HG02852 (cell line): ENCODE results near the gene TRERF1.
A peak's percentile ranks its signal among the peaks of the same experiment; 100 is the strongest.
"Not testable (repeated sequence)": the region's sequence is repeated elsewhere in the genome, so short reads cannot be mapped to it uniquely, and the experiment has no call there.

Experiments
- ATAC-seq: cut with Tn5 transposase; IDR thresholded peaks from one replicate; pipeline ENCODE4 v1.9.1; 2021; ENCODE audit warnings: mild to moderate bottlenecking, moderate library complexity; ENCODE audit not compliant: unreplicated experiment

TRERF1 gene

DNA sequence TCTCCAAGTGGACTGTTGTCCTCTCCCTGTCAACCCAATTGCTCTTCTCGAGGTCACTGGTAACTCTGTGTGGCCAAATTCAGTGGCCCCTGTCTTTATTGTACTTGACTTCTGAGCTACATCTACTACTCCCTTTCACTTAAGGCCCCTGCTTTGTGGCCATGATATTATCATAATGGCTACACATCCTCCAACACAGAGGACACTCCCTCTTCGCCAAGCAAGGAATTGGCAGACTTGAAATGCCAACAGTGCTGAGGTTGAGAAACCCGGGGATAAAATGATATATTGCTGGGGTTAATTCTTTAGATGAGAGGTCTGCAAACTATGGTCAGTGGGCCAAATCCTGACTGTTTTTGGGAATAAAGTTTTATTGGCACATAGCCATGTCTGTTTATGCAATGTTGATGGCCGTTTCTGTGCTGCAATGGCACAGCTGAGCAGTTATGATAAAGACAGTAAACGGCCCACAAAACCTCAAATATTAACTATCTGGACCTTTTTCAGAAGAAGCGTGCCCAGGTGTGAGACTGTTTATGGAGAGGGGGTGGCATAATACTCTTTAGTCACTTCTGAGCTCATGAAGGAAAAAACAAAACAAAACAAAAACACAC is 222.1 kb downstream of the TRERF1 start:
- ATAC-seq, result no peak

DNA sequence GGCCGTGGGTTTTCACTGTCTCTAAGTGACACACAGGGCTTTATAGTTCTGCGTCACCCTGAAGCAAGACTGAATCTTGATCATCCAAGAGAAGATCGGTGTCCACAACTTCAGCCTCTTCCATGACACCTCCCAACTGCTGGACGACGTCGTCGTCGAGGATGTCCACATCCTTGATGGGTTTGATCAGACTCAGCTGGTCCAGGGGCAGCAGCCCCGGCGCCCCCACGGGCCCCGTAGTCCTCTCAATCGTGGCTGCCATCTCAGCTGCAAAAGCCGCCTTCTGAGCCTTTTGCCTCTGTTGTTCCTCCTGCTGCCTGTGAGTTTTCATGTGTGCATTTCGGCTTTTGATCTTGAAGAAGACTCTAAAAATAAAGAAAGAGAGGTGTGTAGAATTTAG is 223.4 kb downstream of the TRERF1 start:
- no peak for ATAC-seq

DNA sequence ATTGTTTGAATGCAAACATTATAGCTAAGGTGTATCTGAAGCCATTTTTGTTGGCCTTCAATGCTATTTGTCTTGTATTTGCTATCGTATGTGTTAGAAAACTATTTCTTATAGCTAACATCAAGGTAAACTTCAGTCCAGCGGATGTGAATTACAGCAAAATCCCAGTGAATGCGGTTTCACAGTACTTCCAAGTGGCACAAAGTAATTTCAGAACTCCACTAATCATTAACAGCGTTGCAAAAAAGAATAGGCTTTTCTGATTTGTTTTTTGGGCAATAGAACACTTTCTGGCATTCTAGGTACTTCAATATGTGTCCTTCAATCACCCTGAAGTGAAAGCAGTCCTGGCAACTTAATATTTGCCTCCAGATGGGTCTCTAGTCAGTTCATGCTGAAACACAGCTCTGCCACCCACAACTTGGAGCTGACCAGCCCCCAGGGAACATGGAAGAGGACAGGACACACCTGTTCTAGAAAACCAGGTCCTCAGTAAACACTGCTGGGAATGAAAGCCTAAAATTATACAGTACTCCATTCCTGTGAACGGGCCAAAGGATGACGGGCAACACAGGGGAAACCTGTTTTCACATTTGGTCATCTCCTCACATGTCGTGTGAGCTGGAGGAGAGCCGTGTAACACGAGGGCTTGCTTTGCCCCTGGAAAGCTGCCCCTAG is 224.4 kb downstream of the TRERF1 start:
- ATAC-seq, result no peak

DNA sequence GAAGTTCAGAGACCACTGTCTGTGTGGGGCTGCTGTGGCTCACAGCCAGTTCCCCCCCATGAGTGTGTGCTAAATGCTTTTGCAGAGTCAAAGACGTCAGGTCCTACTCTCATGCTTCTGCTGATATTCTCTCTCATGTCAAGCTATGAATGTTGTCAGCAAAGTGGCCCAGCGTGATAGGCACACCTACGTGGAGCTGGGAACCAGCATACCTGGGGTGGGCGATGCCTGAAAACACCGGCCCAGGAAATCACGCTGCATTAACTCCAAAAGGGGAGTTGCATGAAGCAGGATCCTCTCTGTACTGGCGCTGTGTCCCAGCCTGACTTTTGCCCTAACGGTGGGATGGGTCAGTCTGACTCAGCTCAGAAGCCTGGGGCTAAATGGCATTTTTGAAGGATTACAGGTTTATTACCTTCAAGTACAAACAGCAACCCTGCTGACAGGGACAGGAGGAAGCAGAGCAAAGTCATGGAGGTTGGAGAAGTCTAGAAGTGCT is 225.0 kb downstream of the TRERF1 start:
- ATAC-seq, result no peak

DNA sequence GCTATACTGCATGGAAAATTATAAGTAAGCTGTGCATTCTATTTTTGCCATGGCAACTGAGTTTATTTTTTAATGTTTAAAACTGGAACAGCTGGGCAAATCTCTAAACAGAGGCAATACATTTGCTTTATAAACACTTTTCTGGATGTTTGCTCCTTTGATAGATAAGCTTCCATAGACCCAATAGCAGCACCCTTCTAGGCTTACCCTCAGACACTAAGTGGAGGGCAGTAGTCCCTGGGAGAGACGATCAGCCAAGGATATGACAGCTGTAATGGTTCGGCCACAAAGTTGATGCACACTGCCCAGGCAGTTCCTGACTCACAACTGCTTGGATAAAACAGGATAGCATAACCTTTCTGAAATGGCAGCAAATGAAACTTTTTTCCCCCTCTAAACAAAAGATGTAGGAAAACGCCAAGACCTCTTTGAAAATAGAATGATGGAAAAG is 225.5 kb downstream of the TRERF1 start:
- ATAC-seq, result no peak

DNA sequence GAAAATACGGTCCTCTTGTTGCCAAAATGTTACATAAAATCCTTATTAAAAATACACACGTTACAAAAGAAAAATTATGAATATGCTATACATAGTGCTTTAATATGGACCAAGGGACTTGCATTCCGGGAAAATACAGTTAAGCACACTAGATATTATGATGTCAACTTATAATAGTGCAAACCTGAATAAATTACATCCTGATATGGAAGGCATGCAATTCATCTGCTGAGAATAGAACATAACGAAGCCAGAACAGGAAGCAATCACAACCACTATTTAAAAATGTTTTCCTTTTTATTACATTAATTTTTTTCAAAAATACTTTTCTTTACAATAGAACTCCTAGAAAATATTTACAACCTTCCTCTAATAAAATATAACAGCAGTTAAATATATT is 226.3 kb downstream of the TRERF1 start:
- ATAC-seq, result no peak

DNA sequence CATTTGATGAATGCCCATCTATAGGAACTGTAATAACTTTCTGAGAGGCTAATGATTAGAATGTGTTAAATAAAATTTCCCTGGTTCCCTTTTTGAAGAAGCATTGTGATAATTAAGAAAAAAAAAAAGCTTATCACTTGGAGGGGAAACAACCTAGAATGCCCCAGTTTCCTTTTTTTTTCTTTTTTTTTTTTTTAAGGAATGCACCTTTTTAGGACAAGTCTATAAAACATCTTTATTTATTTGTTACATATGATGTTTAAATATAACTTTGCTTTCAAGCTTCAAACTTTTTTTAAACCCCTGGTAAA is 226.7 kb downstream of the TRERF1 start:
- no peak for ATAC-seq

DNA sequence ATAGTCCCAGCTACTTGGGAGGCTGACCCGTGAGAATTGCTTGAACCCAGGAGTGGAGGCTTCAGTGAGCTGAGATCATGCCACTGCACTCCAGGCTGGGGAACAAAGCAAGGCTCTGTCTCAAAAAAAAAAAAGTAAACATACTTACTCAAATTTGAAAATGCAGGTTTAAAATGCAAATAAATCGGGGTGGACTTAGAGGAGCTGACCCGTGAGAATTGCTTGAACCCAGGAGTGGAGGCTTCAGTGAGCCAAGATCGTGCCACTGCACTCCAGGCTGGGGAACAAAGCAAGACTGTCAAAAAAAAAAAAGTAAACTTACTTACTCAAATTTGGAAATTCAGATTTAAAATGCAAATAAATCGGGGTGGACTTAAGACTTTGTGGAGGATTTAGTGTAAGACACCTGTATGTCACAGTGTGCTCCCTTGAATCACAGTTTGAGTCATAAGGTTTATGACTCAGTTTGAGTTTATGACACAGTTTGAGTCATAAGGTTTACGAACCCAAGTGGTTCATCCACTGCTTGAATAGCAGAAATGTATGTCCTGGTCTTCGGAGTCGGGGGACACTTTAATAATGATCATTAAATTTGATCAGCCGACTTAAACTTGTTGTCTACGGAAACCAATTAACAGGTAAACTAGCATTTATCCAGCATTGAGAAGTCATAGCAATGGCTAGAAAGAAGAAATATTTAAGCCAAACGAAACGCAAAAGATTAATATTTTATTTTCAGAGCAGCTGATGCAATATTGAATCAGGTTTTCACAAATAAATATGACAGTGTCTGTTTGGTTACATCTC is 227.3 kb downstream of the TRERF1 start:
- peak; percentile 96 for ATAC-seq

DNA sequence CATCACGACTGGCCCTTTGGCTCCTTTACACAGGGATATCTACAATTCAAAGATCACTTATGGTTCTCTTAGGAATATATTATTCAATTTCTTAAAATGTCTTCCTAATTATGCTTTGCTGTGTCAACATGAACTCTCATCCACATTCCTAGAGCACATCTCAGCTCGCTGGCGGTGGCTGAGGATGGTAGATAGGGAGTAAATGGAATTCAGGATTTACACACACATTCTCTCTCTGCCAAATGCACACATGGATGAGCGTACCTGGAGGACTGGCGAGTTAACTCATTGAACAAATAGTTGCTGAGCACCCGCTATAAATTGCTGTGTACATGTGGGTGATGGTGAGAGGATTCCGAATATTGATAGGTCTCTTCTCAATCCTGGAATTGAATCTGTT is 229.3 kb downstream of the TRERF1 start:
- no peak for ATAC-seq

DNA sequence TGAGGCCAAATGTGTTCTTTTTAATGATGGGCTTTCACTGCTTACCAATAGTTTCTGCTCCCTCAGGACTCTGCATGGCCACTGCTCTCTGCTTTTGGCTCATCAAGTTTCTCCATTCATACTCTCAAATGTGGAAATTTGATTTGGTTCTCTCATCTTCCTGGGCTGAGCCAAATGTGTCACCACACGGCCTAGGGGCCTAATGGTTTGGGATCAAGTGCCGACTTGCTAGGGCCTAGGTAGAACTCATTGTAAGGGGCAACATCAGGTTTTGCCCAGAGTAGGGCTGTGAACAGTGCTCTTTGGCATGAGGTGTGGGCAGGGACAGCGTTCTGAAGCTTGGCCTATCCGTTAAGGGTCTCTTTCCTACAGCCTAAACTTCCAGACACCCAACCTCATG is 230.2 kb downstream of the TRERF1 start:
- no peak for ATAC-seq

DNA sequence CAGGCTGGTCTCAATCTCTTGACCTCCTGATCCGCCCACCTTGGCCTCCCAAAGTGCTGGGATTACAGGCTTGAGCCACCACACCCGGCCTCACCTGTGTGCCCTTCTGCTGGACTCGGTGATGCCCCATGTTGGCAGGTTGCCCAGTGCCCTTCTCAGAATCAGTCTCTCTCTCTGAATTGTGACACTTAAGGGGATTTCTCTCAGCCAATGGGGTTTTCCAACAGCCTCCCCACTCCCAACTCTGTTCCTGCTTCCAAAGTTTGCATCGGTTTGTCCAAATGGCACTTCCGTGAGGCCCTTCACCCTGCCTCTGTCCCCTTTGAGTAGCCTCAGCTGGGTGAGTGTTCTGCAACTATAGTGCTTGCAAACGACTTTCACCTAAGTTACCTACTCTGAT is 230.9 kb downstream of the TRERF1 start:
- ATAC-seq, result no peak

DNA sequence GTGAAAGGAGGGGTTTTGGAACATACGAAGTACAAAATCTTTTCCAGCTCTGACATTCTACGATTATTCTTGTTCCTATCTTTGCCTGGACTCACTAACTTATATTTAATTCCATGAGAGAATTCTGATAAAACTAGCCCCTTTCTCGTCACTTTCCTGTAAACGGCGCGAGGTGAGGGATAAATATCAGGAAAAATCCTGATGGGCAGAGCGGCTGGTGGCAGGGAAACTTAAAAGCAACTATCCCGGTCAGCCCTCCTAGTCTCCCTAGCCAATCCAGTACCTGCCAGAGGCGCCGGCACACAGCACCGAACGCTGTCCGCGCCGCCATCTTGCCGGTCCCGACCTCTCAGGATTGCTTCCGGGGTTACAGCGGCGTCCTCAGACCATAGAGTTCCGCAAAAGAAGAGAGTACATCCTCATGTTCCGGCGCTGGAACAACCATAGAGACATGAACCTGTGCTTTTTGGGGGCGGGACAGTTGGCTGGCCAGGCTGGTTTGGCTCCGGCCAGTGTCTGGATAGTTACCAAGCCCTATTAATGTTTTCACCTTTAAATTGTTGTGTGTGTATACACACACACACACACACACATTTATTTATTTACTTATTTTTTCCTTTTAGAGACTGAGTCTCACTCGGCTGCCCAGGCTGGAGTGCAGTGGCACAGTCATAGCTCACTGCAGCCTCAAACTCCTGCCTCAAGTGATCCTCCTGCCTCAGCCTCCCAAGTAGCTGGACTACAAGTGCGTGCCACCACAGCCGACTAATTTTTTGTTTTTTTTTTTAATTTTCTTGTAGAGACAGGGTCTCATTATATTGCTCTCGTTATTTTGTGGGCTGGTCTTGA is 234.0 kb downstream of the TRERF1 start, which contains the start of gene MRPS10:
Gene MRPS10, minus strand, starts transcription at position 343 of the 849 bp plus-strand sequence. Its CDS starts 12 bp downstream, at position 331.
- peak; percentile 95 for ATAC-seq

DNA sequence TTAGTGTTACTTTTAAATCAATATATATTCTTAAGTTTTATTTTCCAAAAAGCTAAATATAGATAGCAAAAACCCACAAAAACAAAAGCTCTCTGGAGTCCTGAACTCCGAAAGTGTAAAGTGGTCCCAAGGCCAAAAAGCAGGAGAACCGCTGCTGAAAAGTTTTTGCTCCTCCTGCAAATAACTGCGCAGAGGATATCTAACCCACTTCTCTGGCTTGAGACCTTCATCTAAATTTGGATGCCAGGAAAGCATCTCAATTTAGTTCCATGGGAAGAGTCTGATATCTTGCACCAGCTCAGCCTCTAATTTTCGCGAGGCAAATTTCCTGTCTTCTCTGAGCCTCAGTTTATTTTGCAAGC is 234.6 kb downstream of the TRERF1 start:
- ATAC-seq, result no peak

DNA sequence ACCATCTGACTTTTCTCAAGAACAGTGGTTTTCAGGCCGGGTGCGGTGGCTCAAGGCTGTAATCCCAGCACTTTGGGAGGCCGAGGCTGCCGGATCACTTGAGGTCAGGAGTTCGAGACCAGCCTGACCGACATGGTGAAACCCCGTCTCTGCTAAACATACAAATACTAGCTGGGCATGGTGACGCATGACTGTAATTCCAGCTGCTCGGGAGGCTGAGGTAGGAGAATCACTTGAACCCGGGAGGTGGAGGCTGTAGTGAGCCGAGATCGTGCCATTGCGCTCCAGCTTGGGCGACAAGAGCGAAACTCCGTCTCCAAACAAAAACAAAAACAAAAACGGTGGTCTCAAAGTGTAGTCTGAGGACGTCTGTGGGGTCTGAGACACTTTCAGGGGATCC is 235.2 kb downstream of the TRERF1 start:
- not testable (repeated sequence) for ATAC-seq

DNA sequence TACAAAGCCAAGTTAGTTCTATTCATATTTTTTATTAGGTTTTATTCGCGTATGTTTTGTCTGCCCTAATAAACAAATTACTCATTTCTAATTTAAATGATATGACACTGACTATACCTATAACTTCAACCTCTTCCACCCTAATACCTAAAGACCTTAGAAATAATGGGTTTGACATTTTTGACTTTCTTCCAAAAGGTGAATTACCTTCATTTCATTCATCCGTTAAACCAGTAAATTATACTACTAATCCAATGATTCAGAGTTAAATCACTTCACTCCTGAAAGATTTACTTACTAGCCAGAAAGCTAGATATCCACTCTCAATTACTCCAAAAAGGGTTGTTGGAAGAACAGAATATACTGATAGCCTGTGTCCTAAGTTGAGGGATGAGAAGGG is 239.3 kb downstream of the TRERF1 start:
- no peak for ATAC-seq

DNA sequence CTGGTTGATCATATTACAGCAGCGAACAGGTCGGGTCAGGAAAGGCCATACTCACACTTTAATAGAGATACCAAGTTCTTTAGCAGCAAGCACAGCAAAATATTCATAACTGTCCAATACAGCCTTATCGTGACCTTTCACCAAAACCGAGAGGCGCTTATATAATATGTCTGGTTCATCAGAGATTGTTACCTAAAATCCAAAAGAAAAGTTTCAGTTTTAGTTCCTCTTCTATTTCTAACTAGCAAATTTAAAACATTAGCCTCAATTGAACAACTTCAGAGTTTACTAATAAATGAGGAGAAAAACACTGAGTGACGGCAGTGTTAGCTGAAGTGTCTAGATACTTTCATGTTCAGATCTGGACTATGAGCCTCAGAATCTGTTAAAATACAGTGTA is 240.0 kb downstream of the TRERF1 start:
- peak; percentile 45 for ATAC-seq

DNA sequence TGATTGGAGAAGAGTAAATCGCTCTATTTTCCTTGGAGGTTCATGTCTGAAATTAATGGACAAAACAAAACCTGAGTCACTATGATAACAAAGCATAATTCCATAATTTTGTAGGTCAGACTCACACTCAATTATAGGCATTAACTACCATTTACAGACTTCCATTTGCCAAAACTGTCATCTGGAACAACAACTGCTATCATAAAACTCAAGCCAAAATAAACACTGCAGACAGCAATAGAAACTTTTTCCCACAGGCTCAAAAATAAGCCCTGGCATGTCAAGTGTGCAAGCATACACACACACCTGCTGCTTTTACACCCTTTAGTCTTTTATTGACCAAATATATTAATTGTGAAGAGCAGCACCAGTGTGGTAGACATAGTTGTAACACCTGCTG is 241.2 kb downstream of the TRERF1 start:
- ATAC-seq, result no peak

DNA sequence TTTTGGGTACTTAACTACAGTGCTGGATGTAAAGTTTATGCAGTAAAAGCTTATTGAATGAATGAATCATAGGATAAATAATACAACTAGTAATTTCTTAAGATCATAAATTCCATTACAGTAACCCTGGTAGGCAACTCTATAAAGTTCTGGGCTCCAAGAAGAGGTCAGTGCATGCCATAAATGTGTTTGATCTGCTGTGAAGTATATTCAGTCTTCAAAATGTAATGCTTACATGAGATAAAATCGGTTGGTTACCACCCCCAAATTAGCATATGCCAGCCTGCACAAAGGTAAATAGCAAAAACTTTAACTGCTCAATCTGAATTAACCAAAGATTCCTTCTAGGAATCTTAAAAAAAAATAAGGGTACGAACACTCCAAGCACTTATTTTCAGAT is 244.2 kb downstream of the TRERF1 start:
- not testable (repeated sequence) for ATAC-seq

DNA sequence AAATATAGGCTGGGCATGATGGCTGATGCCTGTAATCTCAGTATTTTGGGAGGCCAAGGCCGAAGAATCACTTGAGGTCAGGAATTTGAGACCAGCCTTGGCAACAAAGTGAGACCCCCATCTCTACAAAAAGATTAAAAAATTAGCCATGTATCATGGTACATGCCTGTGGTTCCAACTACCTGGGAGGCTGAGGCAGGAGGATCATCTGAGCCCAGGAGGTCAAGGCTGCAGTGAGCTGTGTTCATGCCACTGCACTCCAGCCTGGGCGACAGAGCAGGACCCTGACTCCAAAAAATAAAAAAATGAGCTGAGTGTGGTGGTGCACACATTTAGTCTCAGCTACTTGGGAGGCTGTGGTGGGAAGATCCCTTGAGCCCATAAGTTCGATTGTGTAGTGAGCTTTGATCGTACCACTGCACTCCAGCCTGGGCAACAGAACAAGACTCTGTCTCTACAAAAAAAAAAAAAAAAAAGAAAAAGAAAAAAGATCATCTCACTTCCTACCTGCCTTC is 246.9 kb downstream of the TRERF1 start:
- no peak for ATAC-seq

DNA sequence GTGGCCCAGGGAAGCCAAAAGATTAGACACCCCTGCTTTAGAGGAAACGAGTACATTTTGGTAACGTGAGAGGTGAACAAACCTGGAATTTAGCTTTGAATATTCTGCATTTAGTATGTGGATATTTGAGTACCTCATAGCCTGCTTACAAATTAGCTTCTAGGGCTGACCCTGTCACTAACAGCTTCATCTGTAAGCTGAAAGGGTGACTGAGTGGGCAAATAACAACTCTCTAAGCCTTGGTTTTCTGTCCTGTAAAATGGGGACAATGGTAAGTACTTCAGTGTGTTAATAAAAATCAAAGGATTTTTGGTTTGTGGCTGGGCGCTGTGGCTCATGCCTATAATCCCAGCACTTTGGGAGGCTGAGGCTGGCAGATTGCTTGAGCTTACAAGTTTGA is 248.5 kb downstream of the TRERF1 start:
- ATAC-seq, result no peak
